GM19023 (cell line): ENCODE results near the gene SOX13.
"Not testable (repeated sequence)": the region's sequence is repeated elsewhere in the genome, so short reads cannot be mapped to it uniquely, and the experiment has no call there.

Experiments
- ATAC-seq: cut with Tn5 transposase; IDR thresholded peaks from one replicate; pipeline ENCODE4 v1.9.1; 2021; ENCODE audit warnings: mild to moderate bottlenecking, moderate library complexity; ENCODE audit not compliant: unreplicated experiment

SOX13 gene

DNA sequence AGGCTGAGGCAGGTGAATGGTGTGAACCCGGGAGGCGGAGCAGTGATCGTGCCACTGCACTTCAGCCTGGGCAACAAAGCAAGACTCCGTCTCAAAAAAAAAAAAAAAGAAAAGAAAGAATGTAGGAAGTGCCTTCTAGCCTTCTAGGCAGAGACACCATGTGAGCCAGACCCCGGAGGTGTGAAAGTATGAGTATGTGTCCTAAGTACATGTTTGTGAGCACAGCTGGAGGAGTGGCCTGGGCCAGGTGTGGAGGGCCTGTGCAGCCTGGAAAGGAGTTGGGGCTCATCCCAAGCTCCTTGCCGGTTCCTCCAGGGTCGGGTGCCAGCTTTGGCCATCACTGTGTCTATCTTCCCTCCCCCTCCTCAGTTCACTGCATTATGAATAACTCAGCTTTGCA lies 13.0 kb downstream of the SOX13 start:
- ATAC-seq = no peak

DNA sequence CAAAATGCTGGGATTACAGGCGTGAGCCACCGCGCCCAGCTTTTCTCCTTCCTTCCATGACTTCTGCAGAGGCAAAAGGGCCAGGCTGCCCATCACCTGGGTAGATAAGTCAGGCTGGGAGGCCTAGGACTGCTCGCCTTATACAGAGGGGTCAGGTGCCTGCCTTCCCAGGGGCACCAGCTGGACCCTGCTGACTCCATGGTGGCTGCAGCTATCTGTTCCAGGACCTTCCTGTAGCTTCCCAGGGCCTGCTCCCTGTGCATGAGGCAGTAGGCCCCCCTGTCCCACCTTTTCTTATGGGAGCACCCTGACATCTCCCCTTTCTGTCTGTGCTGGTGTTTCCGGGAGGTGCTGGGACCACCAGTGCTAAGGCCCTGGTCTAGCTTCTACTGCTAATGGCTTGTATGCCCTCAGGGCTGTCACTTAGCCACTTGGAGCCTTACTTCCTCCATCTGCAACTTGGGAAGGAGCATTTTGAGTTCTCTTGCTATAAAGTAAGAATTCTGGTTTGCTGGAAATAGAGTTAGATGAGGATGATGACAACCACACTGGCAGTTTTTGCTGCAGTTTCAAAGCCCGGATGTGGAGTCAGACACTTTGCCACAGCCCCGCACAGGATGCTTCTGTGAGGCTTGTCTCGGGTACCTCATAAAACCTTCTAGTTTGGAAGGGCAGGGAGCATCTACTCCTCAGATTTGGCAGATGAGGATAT lies 14.4 kb downstream of the SOX13 start:
- no peak for ATAC-seq

DNA sequence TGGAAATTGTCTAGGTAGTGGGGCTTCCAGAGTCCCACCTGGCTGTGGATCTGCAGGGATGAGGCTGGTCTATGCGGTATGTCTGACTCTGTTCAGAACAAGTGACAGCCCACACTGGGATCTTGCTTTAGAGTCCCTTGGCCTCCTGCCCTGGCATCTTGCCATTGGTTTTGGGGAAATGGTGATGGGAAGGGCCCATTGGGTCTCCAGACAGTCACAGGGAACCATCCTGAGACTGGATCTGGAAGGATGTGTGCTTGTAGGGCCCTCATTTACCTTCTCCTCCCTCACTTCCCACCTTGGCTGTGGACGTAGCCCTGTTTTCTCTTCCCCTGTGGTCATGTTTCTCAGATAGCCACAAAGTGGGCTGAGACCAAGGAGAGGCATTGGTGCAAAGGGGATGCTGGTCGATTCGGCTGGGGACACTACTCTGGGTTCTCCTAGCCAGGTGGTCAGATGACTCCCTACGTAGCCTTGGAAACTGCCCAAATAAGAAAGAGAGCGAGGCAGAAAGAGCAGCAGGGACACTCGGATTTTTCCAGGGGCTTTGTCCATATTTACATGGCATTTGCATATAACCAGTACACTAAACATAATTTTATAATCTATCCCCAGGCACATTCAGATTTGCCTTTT lies 15.1 kb downstream of the SOX13 start:
- no peak for ATAC-seq

DNA sequence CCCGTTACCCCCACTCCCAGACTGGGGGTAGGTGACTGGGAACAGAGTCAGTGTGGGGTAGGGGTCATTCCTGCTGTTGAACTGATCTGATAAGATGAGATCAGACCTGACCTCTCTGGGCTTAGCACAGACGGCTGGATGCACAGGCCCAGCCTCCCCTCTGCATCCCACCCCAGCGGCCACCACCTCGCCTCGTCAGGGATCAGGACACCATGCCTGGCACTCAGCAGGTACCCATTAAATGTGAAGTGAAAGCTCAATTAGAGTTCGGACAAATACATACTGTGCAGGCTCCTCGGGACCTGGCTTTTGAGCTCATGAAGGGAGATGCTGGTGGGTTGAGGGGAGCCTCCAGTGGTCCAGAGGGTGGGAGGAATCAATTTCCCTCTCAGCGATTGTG lies 15.7 kb downstream of the SOX13 start:
- ATAC-seq = no peak

DNA sequence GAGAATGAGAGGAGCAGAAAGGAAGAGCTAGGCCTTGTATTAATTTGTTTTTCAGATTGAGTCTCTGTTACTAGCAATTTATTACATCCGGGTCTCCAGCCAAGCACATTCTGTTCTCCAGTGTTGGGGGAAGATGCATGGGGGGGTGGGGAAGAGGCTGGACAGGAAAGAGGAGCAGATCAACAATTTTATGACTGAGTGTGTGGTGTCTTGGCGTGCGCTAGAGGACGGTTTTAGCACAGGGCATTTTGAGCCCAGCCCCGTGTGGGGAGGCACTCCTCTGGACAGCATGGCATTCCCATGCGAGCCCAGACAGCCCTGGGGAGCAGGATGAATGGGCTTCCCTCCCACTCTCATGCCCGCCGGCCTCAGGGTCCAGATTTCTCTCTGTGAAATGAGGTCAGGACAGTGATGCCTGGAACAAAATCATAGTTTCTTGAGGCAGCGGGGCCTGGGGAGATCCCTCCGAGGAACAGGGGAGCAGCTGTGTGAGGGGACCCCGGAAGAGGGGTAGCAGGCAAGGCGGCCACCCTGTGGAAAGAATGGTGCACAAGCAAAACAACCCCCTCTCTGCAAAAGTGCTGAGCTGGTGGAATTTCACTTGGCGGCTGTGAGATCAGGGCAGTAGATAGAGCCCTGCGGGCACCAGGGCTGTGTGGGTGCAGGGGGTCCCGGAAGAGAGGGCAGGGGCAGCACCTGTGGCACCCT lies 16.3 kb downstream of the SOX13 start:
- no peak for ATAC-seq

DNA sequence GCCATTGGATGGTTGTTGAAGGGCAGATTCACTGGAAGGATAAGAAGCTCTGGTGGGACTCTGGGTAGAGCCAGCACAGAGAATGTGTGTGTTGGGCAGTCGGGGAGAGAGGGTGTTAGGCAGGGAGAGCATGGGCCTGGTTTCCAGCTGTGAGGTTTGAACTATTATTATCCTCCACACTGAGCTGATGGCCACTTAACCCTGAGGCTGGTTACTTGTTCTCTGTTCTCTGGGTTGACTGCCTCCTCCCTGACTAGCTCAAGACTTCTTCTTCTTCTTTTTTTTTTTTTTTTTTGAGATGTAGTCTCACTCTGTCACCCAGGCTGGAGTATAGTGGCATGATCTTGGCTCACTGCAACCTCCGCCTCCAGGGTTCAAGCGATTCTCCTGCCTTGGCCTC lies 17.2 kb downstream of the SOX13 start:
- ATAC-seq = not testable (repeated sequence)

DNA sequence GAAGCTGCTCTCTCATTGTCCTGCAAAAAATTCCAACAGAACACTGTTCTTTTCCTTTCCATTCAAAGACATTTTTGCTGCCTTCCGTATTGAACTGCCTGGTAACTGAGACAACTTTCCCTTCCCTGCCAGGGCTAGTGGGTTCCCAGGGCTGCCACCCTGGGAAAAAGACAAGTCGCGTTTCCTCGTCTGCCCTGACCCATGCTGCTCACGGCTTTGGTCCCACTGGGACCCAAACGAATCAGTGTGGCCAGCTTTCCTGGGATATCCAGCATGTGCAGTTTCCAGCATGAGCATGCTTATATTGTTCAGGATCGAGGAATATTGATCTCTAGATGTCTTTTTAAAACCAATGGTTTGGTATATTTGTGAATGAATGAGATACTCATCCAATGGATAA lies 18.2 kb downstream of the SOX13 start:
- no peak for ATAC-seq

DNA sequence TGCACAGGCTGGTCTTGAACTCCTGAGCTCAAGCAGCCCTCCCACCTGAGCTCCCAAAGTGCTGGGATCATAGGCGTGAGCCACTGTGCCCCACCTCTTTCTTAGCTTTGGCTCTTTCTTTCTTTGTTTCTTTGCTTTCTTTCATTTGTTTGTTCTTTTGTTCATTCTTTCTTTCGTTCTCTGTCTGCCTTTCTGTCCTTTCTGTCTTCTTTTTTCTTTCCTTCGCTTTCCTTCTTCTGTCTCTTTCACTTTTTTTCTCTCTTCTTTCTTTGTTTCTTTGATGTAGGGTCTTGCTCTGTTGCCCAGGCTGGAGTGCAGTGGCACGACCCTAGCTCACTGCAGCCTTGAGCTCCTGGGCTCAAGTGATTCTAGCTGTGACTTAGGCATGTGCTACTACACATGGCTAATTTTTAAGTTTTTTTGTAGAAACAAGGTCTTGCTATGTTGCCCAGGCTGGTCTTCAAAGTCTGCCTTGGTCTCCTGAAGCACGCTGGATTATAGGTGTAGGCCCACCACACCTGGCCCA lies 18.9 kb downstream of the SOX13 start:
- ATAC-seq = no peak

DNA sequence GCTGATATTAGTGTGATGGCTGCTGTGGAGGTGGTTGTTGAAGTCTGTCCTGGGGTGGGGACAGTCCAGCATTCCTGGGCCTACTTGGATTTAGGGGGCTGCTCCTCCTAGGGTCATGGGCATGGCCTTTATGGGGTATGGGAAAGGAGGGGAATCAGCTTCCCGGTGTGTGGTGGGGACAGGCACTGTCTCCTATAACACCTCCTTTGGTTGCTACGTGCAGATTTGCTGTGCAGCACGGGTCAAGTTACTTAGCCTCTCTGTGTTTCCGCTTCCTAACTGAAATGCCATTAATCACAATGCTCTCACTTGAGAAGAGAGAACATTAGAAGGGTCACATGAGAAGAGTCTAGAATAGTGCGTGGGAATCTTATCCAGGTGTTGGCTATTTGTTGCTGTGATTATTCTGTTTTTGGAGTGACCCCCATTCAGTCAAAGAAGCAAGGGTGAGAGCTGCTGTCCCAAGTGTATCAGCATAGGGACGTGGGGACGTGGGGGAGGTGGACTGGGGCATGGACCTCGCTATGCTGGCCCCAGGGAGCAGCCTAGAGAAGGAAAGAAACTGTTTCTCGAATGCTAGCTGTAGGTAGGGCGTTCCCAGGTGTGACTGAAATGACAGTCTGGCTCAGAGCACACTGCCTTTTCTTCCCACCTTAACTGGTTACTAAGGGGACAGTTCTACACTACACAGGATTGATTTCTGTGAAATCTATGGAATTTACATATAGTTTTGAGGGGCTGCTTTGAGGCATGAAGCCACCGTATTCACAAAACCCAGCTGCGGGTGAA lies 19.9 kb downstream of the SOX13 start:
- ATAC-seq = no peak

DNA sequence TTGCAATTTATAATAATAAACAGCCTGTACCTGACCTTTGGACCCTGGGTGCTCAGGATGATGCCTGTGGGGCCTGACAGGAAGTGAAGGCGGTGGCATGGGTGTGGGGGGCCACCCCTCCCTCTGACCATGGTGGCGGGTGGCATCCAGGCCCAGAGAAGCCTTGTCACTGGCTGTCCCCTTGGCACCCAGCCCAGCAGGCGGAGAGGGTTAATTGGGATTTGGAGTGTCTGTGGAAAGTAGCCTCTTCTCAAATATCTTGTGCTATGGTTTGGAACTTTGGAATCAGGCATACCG lies 20.5 kb downstream of the SOX13 start:
- ATAC-seq = no peak

DNA sequence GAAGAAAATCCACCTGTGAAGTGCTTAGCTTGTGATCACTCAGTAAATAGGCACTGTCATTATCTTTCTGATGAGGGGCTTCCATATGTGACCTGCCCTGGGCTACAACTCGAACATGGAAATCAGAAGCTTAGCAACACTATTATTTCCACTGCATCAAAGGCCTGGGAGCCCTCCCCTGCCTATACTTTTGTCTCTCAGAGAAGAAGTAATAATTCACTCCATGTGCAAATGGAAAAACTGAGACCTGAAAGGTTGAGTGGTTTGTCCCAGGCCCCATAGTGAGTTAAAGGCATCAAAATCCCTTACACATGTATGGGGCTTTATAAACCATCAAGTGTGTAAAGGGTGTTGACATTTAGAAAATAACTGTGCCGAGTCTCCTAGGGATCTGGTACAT lies 20.9 kb downstream of the SOX13 start:
- no peak for ATAC-seq

DNA sequence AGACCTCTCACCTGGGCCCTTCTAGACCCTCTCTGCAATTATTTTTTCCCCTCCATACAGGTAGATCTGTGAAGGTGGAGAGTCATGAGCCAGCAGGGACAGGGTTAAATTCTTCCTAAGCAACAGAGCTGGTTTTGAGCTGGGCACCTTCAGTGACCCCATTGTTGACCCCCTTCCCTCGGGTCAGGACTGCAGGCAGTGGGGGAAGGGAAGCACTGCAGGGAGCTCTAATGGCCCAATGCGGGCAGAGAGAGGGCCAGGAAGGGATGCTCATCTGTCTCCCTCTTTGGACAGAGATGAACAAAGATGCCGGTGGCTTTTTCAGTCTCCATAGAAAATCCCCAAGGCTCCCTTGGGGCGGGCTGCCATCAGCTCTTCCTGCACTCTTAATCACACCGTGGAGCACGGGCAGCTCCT lies 21.4 kb downstream of the SOX13 start:
- no peak for ATAC-seq

DNA sequence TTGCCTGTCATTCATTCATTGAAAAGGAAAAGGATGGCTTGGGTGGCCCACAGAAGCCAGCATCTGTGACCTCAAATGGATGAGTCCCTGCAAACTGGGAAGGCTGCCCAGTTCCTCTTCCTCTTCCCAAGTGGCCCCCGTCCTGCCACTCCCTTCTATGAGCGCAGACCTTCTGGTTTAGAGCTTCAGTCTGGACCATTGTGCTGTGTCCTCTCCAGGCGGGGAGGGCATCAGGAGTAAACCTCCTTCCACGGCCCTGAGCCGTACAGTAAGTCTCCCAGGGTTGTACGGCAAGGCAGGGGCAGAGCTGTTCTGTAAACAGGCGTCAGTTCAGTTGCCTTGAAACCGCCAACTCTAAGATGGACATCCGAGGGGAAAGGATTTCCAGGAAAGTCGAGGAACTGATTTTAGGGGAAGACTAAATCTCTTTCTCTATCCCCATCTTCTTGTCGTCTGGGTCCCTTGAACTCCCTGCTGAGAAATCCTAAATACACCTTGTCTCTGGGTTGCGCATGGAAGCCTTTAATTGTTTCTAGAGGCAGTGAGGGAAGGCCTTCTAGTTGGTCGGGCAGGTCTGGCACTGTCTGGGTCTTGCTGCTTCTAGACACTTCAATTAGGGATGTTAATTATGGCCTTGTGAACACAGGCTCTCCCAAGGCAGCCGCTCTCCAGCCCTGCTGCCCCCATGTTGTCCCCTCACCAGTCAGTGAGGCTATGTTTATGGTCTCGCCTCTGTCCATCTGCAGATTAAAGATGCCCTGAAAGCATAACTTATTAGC lies 22.1 kb downstream of the SOX13 start:
- no peak for ATAC-seq

DNA sequence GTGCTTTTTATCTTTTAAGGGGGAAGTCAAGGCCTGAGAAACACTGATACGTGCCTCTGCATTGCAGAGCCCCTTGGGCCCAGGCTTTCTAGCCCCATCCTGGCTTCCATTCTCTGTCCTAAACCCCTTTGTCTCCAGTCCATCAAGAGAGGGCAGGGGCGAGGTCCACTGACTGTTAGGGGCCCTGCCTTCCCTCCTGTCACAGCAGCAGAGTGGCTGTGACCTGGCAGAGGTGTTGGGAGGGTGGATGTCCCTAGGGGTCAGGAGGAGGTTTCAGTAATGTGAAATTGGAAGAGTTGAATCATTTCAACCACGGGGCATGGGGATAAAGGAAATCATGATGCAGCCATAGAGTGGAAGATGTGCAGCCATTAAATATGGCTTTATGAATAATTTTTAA lies 24.0 kb downstream of the SOX13 start:
- ATAC-seq = no peak

DNA sequence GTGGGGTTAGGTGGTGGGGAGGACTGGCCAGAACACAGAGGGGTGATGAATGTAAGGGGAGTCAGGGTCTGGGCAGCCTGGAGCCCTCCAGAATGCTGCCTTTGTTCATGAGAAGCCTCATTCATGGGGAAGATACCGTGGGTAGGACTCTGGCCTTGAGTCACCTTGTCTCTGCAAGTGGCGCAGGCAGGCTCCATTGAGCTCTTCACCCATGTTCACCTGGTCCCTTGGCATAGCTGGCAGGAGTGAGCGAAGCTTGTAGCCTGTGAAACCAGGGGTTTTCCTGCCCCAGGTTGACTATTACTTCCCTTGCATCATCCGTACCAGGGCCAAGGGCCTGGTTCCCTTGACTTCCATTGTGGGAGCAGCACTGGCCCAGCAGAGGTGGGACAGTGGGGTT lies 25.8 kb downstream of the SOX13 start:
- ATAC-seq = no peak

DNA sequence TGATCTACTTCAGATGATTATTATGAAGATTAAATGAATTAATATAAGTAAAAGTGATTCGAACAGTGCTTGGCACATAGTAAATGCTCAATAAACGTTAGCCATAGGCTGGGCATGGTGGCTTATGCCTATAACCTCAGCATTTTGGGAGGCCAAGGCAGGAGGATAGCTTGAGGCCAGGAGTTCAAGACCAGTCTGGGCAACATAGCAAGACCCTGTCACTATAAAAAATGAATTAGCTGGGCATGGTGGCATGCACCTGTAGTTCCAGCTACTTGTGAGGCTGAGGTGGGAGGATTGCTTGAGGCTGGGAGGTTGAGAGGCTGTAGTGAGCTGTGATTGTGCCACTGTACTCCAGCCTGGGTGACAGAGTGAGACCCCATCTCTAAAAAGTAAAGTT lies 26.8 kb downstream of the SOX13 start:
- ATAC-seq = not testable (repeated sequence)

DNA sequence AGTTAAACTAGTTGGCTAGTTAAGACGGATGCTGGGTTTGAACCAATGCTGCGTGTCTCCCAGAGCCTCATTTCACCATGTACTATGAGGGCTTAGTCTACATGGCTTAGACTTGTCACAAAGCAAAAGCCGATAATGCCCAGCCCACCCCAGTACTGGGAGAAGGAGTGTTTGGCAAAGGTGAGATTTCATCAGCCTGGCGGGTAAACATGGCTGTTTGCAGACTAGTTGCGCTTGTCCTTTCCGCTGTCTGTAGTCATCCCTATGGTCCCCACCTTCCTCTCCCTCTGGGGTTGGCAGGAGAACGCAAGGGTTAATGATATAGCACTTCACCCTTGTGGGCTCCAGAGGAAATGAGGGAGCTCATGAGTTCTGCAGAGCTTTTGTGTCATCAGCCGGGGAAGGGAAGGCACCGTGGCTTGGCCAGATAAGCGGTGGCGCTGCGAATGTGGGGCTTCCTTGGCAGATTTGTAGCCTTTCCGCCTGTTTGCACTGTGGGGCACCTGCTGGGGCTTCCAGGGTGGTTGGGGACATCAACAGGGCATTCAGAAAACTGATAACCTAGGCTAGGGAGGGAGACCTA lies 29.2 kb downstream of the SOX13 start:
- no peak for ATAC-seq

DNA sequence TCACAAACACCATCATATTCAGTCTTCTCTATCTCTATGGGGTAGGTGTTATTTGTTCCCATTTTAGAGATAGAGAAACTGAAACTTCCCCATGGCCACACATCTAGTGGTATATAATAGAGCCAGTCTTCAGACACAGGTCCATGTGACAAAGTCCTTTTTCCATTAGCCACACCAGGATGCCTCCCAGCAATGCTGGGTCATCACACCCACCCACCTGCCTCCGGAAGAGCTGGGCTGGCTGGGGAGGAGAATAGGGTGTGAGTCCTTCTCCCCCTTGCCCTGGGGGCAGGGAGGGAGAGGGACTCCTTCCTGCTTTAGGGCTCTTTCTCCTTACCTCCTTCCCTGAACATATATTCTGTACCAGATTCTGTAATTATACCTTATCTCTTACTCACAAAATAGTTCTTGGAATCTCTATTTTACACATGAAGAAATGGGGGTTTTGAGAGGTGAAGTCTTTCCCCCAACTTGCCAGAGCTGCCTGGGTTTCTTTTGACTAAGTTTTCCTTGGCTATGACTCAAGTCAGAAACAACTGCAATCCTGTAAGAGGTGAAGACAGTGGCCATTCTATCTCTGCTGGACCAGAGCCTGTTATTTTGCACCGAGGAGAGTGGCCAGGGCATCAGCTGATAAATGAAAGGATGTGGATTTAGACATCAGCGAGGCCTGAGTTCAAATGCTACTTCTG lies 30.0 kb downstream of the SOX13 start:
- no peak for ATAC-seq

DNA sequence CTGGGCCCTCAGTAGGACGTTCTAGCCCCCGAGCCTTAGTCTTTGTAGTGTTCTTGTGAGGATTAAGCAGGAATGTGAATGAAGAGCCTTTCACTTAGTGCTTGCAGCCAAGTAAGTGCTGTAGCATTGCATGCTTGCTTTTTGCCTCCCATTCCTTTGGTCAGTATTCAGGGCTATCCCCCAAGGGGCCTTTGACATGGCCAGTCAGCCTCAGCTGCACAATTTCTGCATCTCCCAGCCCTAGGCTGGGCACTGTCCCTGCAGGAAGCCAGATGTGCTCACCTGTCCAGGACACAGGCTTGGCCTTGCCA lies 30.5 kb downstream of the SOX13 start:
- no peak for ATAC-seq
